Stimulated activated naive B cell treated with anti-CD40 and anti-IgM and Interleukin-4, amounts not matched to agents 10 μg/mL and 1 μg/mL and 100 μg/mL, for 72 hours (primary cell): ENCODE results near the gene ZC3H4.
"Not testable (repeated sequence)": the region's sequence is repeated elsewhere in the genome, so short reads cannot be mapped to it uniquely, and the experiment has no call there.

ENCODE experiments used
- ATAC-seq, 2 donors: fragments of 150-1000 bp; cut with Tn5 transposase; replicated peaks; 2 replicates each; pipeline ENCODE4 v1.10.0; 2021; ENCODE audit warnings: moderate library complexity in 1 of 2
- DNase-seq: peaks from one replicate; pipeline ENCODE4 v3.0.0; 2021
- H3K27ac Mint-ChIP-seq: one replicate; pipeline ENCODE4 v1.8.0; 2022; ENCODE audit warnings: mild to moderate bottlenecking, mixed read lengths
- H3K27me3 Mint-ChIP-seq, 2 donors: one replicate each; pipeline ENCODE4 v1.8.0; 2022; ENCODE audit warnings: mixed read lengths in 2 of 2
- H3K36me3 Mint-ChIP-seq, 2 donors: one replicate each; pipeline ENCODE4 v1.8.0; 2022; ENCODE audit warnings: mixed read lengths in 2 of 2, mild to moderate bottlenecking in 1 of 2
- H3K4me1 Mint-ChIP-seq, 2 donors: one replicate each; pipeline ENCODE4 v1.8.0; 2022; ENCODE audit warnings: mixed read lengths in 2 of 2, mild to moderate bottlenecking in 1 of 2
- H3K4me3 Mint-ChIP-seq, 2 donors: one replicate each; pipeline ENCODE4 v1.8.0; 2022; ENCODE audit warnings: mild to moderate bottlenecking in 2 of 2, mixed read lengths in 2 of 2, moderate library complexity in 1 of 2
- H3K9me3 Mint-ChIP-seq, 2 donors: one replicate each; pipeline ENCODE4 v1.8.0; 2022; ENCODE audit warnings: mixed read lengths in 2 of 2, mild to moderate bottlenecking in 1 of 2

Gene ZC3H4

DNA sequence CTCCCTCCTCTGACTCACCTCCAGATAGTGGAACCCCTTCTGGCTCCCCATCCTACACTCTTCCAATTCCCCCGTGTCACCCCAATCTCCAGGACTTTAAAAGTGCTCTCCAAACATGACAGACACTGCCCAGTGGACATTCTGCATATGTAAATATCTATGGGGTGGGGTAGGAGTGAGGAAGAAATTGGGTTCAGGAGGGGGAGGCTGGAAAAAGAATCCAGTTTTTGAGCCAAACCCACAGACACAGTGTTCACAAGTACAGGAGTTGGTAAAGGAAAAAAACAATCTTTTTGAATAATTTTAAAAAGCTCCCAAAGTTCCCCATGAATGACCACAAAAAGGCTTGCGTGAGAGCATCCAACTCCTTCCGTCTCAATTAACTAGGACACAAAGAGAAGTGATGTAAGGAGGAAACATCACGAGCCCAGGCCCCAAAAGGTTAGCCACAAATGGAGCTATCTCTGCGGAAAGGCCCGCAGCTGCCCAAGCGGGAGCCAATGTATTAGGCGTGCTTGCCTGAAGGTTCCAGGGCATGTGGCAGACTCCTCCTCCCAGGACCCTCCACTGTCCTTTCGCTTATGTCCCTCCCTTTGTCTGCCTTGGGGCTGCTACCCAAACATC is 18.0 kb downstream of the ZC3H4 start:
- peak overlapping the region; percentile 89 for H3K27ac Mint-ChIP-seq
- ATAC-seq: no peak
- H3K9me3 Mint-ChIP-seq: no peaks in the 10 kb centered on the region
- H3K4me1 Mint-ChIP-seq: peaks cover 33 to 61% of the 10 kb centered on the region in 2 donors
- H3K4me3 Mint-ChIP-seq: no peak overlapping the region
- no peaks in the 10 kb centered on the region for H3K27me3 Mint-ChIP-seq
- no peak for DNase-seq
- peaks cover 39 to 42% of the 10 kb centered on the region in 2 donors for H3K36me3 Mint-ChIP-seq

DNA sequence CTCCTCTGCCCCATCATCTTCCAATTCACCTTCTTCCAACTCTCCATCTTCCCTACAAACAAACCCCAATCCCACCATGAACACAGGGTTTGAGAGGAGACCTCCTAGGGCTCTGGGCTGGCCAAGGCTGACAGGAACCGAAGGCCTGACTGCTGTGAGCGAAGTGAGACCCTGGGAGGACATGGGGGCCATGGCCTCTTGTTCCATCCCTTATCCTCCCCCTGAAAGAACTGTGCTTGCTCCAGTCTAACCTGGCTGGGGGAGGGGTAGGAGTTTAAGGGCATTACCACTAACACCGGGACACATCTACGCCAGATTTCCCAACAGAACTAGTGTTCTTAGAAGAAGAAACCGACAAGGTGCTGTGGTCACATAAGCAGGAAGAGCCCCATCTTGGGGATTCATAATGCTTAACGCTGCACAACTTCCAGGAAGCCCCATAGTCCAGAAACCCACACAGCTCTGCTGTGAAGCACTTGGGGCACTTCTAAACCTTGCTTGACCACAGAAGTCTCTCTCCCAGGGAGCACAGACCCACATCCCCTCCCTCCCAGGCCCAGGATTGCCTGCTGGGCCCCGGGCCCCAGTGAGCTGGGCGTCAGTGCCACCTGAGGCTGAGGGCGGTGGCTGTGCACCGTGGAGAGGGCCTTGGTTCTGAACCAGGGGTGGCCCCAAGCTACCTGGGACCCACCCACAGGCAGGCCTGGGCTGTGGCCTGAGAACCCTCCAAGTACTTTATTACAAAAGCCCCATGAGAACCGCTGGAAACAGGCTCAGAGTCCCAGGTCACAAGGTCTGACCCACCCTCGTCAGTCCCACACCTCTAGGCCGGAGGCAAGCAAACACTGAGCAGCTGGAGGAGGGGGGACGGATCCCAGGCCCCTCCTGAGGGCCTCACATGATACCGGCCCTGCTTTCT is 18.8 kb downstream of the ZC3H4 start:
- H3K27me3 Mint-ChIP-seq: no peaks in the 10 kb centered on the region
- peak; percentile 53 to 55 for ATAC-seq
- H3K4me3 Mint-ChIP-seq: peak overlapping the region in 1 of 2 donors; percentile 21
- H3K9me3 Mint-ChIP-seq: no peaks in the 10 kb centered on the region
- no peak for DNase-seq
- H3K36me3 Mint-ChIP-seq: peaks cover 42 to 43% of the 10 kb centered on the region in 2 donors
- peaks cover 30 to 56% of the 10 kb centered on the region in 2 donors for H3K4me1 Mint-ChIP-seq
- H3K27ac Mint-ChIP-seq: peak overlapping the region; percentile 89

DNA sequence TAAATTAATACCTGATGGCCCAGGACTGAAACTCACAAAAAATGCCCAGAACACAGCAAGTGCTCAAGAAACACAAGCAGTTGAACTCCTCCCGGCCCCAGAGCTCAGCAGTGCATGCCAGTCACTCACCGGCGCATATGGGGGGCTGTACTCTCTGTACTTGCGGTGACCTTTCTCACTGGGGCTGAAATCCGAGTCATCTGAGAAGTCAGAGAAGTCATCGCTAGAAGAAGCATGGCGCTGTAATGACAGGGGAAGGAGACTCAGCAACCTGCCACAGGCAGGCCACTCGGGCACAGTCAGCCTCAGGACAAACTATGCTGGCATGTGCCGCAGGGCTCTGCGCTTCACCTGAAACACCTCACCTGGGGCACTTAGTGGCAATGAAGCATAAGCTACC is 19.7 kb downstream of the ZC3H4 start:
- no peak for DNase-seq
- peaks cover 47% of the 10 kb centered on the region in 2 donors for H3K36me3 Mint-ChIP-seq
- peaks cover 27 to 51% of the 10 kb centered on the region in 2 donors for H3K4me1 Mint-ChIP-seq

DNA sequence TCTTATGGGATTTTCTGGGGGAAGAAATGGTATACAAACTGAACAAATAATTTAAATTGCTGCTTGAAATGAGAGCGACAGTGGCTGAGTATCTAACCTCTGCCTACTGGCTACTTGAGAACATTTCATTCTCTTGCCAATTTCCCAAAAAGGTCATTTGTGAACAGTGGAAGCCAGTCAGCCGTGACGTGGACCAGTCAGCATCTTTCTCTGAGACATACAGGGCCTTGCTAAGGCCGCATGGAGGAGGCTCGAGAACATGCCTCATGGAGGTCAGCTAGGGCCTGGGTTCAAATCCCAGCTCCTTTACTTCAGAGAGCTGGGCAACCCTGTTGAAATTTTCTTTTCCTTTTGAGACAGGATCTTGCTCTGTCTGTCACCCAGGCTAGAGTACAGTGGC is 20.3 kb downstream of the ZC3H4 start:
- ATAC-seq (peak in 1 of 2 donors; percentile 29), DNase-seq (no peak)
- no peaks in the 10 kb centered on the region for H3K9me3 Mint-ChIP-seq
- H3K36me3 Mint-ChIP-seq: peaks cover 42 to 47% of the 10 kb centered on the region in 2 donors
- peaks cover 27 to 45% of the 10 kb centered on the region in 2 donors for H3K4me1 Mint-ChIP-seq
- no peak overlapping the region for H3K4me3 Mint-ChIP-seq
- H3K27me3 Mint-ChIP-seq: no peaks in the 10 kb centered on the region
- peak overlapping the region; percentile 76 for H3K27ac Mint-ChIP-seq

More for the DNA sequence above, 19.7 kb downstream of the ZC3H4 start:
- Mint-ChIP-seq H3K4me3 (no peak overlapping the region), H3K27ac (peak overlapping the region; percentile 76), H3K27me3 (no peaks in the 10 kb centered on the region), H3K9me3 (no peaks in the 10 kb centered on the region)
- ATAC-seq: peak; percentile 75 to 88

DNA sequence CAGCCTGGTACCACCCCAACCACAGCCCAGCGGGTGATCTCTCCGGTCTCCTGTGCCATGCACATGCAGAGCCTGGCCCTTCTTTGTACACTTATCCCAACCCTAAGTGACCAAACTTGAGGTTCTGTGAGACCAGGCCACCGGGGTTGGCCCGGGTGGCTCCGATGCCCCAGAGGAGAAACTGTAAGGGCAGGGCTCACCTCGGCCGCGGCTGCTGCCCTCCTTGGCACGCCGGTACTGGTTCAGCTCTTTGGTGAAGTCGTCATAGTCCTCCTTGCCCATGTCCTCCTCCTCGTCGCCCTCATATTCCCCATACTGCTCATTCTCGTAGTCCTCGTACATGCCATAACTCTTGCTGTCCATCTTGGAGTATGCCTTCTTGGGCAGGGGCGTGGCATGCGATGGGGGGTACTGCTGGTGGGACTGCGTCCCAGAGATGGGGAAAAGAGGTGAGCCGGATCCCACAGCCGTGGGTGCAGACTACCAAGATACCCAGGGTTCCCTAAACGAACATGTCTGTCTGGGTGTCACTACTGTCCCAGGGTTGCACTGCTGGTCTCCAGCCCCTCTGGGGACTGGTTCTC is 23.7 kb downstream of the ZC3H4 start:
- H3K27ac Mint-ChIP-seq: peak overlapping the region; percentile 37

DNA sequence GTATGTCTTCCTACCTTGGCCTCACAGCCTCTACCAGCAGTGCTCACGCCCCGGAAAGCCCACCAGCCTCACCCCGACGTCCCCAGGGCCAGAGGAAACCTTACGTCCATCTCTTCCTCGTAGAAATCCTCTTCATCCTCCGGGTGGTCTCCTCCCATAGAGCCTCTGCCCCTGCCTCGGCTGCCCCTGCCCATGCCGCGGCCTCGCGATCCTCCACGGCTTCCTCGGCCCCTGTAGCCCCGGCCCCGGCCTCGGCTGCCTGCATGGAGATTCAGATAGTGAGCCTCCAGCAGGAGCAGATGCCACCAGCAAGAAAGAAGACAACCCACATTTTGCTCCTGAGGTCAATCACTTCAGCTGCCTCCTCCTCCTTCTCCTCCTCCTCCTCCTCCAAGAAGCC is 27.3 kb downstream of the ZC3H4 start:
- Mint-ChIP-seq H3K4me1 (peaks cover 5 to 9% of the 10 kb centered on the region in 2 donors), H3K9me3 (no peaks in the 10 kb centered on the region), H3K4me3 (no peak overlapping the region), H3K27me3 (no peaks in the 10 kb centered on the region), H3K27ac (peak overlapping the region; percentile 60), H3K36me3 (peaks cover 54 to 65% of the 10 kb centered on the region in 2 donors)
- DNase-seq: no peak
- no peak for ATAC-seq

More for the DNA sequence above, 23.7 kb downstream of the ZC3H4 start:
- H3K4me3 Mint-ChIP-seq: no peak overlapping the region
- ATAC-seq: no peak
- no peaks in the 10 kb centered on the region for H3K9me3 Mint-ChIP-seq
- no peaks in the 10 kb centered on the region for H3K27me3 Mint-ChIP-seq
- no peak for DNase-seq
- peaks cover 13 to 27% of the 10 kb centered on the region in 2 donors for H3K4me1 Mint-ChIP-seq
- H3K36me3 Mint-ChIP-seq: peaks cover 53 to 59% of the 10 kb centered on the region in 2 donors

DNA sequence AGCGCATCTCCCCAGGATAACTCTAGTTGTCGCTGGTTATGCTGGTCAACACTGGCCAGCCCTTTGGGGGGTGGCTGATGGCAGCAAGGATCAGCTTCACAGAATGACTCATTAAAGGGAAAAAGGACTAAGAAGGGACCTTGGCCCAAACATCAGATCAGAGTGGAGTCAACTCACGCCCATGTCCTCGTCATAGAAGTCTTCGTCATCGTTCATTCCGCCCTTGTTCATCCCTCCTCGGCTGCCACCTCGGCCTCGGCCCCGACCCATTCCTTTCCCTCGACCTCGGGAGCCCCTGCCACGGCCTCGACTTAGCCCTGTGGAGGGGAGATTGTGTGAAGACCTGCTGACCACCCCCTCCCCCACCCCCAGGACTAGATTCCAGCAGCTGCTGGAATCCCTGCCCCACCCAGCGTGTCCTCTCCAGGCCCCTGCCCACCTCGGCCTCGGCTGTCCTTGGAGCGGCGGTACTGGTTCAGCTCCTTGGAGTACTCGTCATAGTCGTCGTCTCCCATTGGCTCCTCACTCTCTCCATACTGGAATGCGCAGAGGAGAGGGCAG is 28.6 kb downstream of the ZC3H4 start:
- peaks cover 47 to 63% of the 10 kb centered on the region in 2 donors for H3K36me3 Mint-ChIP-seq
- DNase-seq (no peak), ATAC-seq (no peak)
- H3K4me1 Mint-ChIP-seq: peaks cover 5 to 15% of the 10 kb centered on the region in 2 donors
- no peak overlapping the region for H3K4me3 Mint-ChIP-seq
- H3K27ac Mint-ChIP-seq: no peak overlapping the region
- H3K9me3 Mint-ChIP-seq: no peaks in the 10 kb centered on the region
- no peaks in the 10 kb centered on the region for H3K27me3 Mint-ChIP-seq

DNA sequence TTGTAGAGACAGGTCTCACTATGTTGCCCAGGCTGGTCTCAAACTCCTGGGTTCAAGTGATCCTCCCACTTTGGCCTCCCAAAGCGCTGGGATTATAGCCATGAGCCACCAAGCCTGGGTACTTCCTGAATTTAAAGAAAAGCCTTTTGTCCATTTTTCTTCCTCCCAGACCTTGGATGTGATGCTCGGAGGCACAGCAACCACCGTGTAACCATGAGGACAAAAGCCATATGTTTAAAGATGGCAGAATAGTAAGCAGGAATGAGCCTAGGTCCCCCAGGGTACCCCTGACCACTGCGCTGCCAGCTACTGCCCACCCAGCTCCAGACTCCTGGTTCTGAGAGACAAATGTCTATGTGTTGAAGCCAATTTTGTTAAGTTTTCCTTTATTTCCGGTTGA is 31.1 kb downstream of the ZC3H4 start:
- no peak for ATAC-seq
- Mint-ChIP-seq H3K36me3 (peaks cover 42 to 55% of the 10 kb centered on the region in 2 donors), H3K9me3 (no peaks in the 10 kb centered on the region), H3K4me3 (no peak overlapping the region), H3K27ac (no peak overlapping the region), H3K27me3 (no peaks in the 10 kb centered on the region), H3K4me1 (peaks cover 5 to 15% of the 10 kb centered on the region in 2 donors)
- DNase-seq: no peak

DNA sequence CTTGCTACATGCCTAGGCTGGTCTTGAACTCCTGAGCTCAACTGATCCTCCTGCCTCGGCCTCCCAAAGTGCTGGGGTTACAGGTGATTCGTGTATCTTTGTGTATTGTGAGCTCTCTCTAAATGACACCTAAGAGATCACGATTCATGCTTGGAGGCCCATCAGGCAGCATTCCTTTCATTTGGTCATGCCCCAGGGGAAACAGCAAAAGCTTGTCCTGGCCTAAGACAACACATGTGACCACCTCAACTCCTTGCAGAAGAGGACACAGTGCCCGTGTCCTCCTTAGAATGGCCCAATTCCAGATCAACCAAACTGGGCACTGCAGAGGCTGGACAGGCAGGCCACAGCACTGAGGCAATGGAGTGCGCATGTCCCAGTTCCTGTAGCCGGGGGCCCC is 32.5 kb downstream of the ZC3H4 start:
- ATAC-seq (no peak), DNase-seq (no peak)
- no peak overlapping the region for H3K27ac Mint-ChIP-seq
- H3K4me1 Mint-ChIP-seq: peaks cover 0 to 7% of the 10 kb centered on the region in 2 donors
- no peaks in the 10 kb centered on the region for H3K9me3 Mint-ChIP-seq
- H3K36me3 Mint-ChIP-seq: peaks cover 33 to 53% of the 10 kb centered on the region in 2 donors
- H3K27me3 Mint-ChIP-seq: no peaks in the 10 kb centered on the region
- no peak overlapping the region for H3K4me3 Mint-ChIP-seq

DNA sequence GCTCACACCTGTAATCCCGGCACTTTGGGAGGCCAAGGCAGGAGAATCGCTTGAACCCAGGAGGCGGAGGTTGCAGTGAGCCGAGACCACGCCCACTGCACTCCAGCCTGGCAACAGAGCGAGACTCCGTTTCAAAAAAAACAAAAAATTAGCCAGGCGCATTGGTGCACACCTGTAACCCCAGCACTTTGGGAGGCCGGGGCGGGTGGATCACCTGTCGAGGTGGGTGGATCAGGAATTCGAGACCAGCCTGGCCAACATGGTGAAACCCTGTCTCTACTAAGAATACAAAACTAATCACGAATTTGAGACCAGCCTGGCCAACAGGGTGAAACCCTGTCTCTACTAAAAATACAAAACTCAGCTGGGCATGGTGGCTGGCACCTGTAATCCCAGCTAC is 35.2 kb downstream of the ZC3H4 start:
- H3K4me3 Mint-ChIP-seq, ATAC-seq, H3K27me3 Mint-ChIP-seq, H3K9me3 Mint-ChIP-seq, DNase-seq, H3K27ac Mint-ChIP-seq: not testable (repeated sequence)
- H3K36me3 Mint-ChIP-seq: peaks cover 24 to 48% of the 10 kb centered on the region in 2 donors
- peaks cover 5 to 20% of the 10 kb centered on the region in 2 donors for H3K4me1 Mint-ChIP-seq

DNA sequence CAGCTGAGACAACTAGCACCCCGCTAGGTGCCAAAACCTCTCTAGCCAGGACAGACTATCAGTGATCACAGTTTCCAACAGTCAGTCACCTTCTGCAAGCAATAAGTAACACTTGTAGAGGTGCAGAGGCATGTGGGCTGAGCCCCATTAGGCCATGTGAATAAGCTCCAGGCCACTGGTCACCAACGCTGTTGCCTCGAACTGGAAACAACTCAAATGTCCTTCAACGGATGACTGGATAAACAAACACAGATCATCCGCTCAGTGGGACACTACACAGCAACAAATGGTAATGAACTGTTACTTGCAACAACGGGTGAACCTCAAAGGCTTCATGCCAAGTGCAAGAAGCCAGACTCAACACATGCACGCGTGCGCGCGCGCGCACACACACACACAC is 37.6 kb downstream of the ZC3H4 start:
- no peaks in the 10 kb centered on the region for H3K27me3 Mint-ChIP-seq
- no peaks in the 10 kb centered on the region for H3K9me3 Mint-ChIP-seq
- ATAC-seq (no peak), DNase-seq (no peak)
- H3K27ac Mint-ChIP-seq: no peak overlapping the region
- H3K4me3 Mint-ChIP-seq: no peak overlapping the region
- H3K4me1 Mint-ChIP-seq: peaks cover 5 to 20% of the 10 kb centered on the region in 2 donors
- H3K36me3 Mint-ChIP-seq: peaks cover 27 to 50% of the 10 kb centered on the region in 2 donors

DNA sequence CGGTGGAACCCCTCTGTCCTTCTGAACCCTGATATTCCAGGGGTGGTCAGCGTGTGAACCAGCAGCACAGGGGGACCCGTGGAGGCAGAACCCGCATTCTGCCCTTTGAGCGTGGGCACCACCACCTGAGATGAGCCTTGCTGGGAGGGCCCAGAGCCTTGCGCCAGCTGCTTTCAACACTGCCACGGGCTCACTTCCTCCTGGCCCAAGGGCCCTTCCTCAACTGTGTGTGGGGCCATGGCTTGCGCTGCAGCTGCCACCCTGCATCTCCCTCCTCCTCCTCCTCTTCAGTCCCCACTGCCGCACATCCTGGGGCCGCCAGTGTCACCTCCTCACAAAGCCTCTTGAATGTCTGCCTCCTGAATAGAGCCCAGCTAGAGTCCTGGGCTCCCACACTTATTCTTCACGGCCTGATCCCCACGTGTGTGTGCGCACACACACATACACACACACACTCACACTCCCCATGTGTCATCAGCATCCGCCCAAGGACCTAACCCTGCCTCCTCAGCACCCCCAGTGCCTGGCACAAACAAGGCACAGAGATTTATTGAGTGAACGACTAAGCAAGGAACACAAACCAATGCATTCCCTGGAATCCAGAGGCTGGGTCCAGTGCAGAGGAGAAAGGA is 38.3 kb downstream of the ZC3H4 start:
- peak in 1 of 2 donors; percentile 28 for ATAC-seq

DNA sequence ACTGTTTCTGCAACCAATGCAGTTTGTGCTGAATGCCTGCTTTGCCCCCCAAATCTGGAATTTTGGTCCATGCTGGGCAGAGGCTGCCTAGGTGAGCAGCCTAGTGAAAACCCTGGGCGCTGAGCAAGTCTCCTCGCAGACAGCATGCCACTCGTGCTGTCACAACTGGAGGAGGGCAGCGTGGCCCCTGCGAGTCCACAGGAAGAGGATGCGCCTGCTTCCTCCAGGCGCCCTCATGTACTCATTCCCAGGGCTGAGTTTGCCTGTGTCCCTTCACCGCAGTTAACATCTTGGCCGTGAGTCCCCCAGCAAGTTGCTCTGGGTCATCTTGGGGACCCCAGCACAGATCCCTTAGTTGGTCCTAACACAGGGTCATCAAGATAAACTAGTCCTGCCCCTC is 39.0 kb downstream of the ZC3H4 start:
- DNase-seq: no peak
- Mint-ChIP-seq H3K36me3 (peaks cover 25 to 55% of the 10 kb centered on the region in 2 donors), H3K27ac (no peak overlapping the region)

More for the DNA sequence above, 38.3 kb downstream of the ZC3H4 start:
- H3K4me1 Mint-ChIP-seq: peaks cover 5 to 17% of the 10 kb centered on the region in 2 donors
- H3K36me3 Mint-ChIP-seq: peaks cover 26 to 52% of the 10 kb centered on the region in 2 donors
- no peak for DNase-seq
- H3K27me3 Mint-ChIP-seq: no peaks in the 10 kb centered on the region
- no peak overlapping the region for H3K4me3 Mint-ChIP-seq
- no peaks in the 10 kb centered on the region for H3K9me3 Mint-ChIP-seq
- peak overlapping the region; percentile 81 for H3K27ac Mint-ChIP-seq

DNA sequence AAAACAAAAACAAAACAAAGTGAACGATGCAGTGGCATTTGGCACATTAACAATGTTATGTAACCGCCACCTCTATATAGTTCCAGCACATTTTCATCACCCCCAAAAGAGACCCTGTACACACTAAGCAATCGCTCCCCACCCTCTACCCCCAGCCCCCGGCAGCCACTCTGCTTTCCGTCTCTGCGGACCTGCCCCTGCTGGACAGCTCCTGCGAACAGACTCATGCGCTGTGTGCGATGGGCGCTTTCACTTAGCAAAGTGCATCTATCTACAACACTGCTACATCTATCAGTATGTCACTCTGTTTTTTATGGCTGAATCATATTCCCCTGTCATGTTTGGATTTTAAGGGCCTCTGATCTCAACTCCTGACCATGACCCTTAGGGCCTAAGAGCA is 40.0 kb downstream of the ZC3H4 start:
- ATAC-seq (no peak), DNase-seq (no peak)
- Mint-ChIP-seq H3K36me3 (peaks cover 29 to 62% of the 10 kb centered on the region in 2 donors), H3K27me3 (no peaks in the 10 kb centered on the region), H3K27ac (no peak overlapping the region), H3K4me1 (peaks cover 7 to 14% of the 10 kb centered on the region in 2 donors), H3K9me3 (no peaks in the 10 kb centered on the region), H3K4me3 (no peak overlapping the region)

More for the DNA sequence above, 39.0 kb downstream of the ZC3H4 start:
- H3K27me3 Mint-ChIP-seq: no peaks in the 10 kb centered on the region
- H3K4me3 Mint-ChIP-seq: no peak overlapping the region
- H3K9me3 Mint-ChIP-seq: no peaks in the 10 kb centered on the region
- ATAC-seq: no peak
- H3K4me1 Mint-ChIP-seq: peaks cover 5 to 14% of the 10 kb centered on the region in 2 donors
